ENCODE data around the gene CELF4. TPM values are rescaled to one million over a fixed set of nuclear protein-coding genes. Genes with fewer than 3 reads are reported as not detected.

The CELF4 gene
- total and polyA plus RNA-seq, 9 donors, result 0.18 to 2.0 (median 1.1) TPM

- peak overlapping the region; percentile 59 for H3K27ac ChIP-seq (ENCODE audit: low read length)
- H3K9me3 ChIP-seq (replicated peaks; ENCODE audit: control insufficient read depth, low read depth, low read length), result no peaks in the 10 kb centered on the region
- H3K4me1 ChIP-seq (ENCODE audit: control insufficient read depth, insufficient read depth, low read length), result peaks cover 20% of the 10 kb centered on the region
- DNase-seq, result peak; percentile 98
- WGBS (ENCODE audit: insufficient coverage), result 22% methylated on average over 5 of the region's 10 CpGs
- no peaks in the 10 kb centered on the region for H3K36me3 ChIP-seq (ENCODE audit: control insufficient read depth, insufficient read depth, low read length)
- no peak overlapping the region for H3K4me3 ChIP-seq (ENCODE audit: low read length)
- H3K27me3 ChIP-seq (ENCODE audit: control insufficient read depth, insufficient read depth, low read length), result no peaks in the 10 kb centered on the region
Observed at GRCh38 chr18:37299471-37300304, 265.9 kb downstream of the CELF4 start.

- 81% methylated on average over 5 of the region's 6 CpGs for WGBS (ENCODE audit: insufficient coverage)
- no peak overlapping the region for H3K4me3 ChIP-seq (ENCODE audit: low read length)
- H3K27me3 ChIP-seq (ENCODE audit: control insufficient read depth, insufficient read depth, low read length), result no peaks in the 10 kb centered on the region
- no peak for DNase-seq
- H3K36me3 ChIP-seq (ENCODE audit: control insufficient read depth, insufficient read depth, low read length), result no peaks in the 10 kb centered on the region
- H3K4me1 ChIP-seq (ENCODE audit: control insufficient read depth, insufficient read depth, low read length), result peaks cover 20% of the 10 kb centered on the region
- H3K27ac ChIP-seq (ENCODE audit: low read length), result no peak overlapping the region
- H3K9me3 ChIP-seq (replicated peaks; ENCODE audit: control insufficient read depth, low read depth, low read length), result no peaks in the 10 kb centered on the region
Observed at GRCh38 chr18:37298816-37299215, 266.8 kb downstream of the CELF4 start.

GRCh38 chr18:37297106-37297505, 268.5 kb downstream of the CELF4 start:
- Histone ChIP-seq H3K27ac (ENCODE audit: low read length) (no peak overlapping the region), H3K4me3 (ENCODE audit: low read length) (no peak overlapping the region), H3K9me3 (replicated peaks; ENCODE audit: control insufficient read depth, low read depth, low read length) (no peaks in the 10 kb centered on the region), H3K4me1 (ENCODE audit: control insufficient read depth, insufficient read depth, low read length) (peaks cover 13% of the 10 kb centered on the region), H3K27me3 (ENCODE audit: control insufficient read depth, insufficient read depth, low read length) (no peaks in the 10 kb centered on the region), H3K36me3 (ENCODE audit: control insufficient read depth, insufficient read depth, low read length) (no peaks in the 10 kb centered on the region)
- no peak for DNase-seq
- WGBS (ENCODE audit: insufficient coverage), result 89% methylated on average over 3 of the region's 6 CpGs

- no peaks in the 10 kb centered on the region for H3K27me3 ChIP-seq (ENCODE audit: control insufficient read depth, insufficient read depth, low read length)
- no peaks in the 10 kb centered on the region for H3K36me3 ChIP-seq (ENCODE audit: control insufficient read depth, insufficient read depth, low read length)
- no peak for DNase-seq
- no peak overlapping the region for H3K27ac ChIP-seq (ENCODE audit: low read length)
- H3K4me3 ChIP-seq (ENCODE audit: low read length), result no peak overlapping the region
- WGBS (ENCODE audit: insufficient coverage), result 7% methylated on average over 2 of the region's 4 CpGs
- H3K4me1 ChIP-seq (ENCODE audit: control insufficient read depth, insufficient read depth, low read length), result peaks cover 12% of the 10 kb centered on the region
- H3K9me3 ChIP-seq (replicated peaks; ENCODE audit: control insufficient read depth, low read depth, low read length), result no peaks in the 10 kb centered on the region
Observed at GRCh38 chr18:37294951-37295350, 270.6 kb downstream of the CELF4 start.

GRCh38 chr18:37293359-37293758, 272.2 kb downstream of the CELF4 start:
- H3K4me1 ChIP-seq (ENCODE audit: control insufficient read depth, insufficient read depth, low read length), result no peaks in the 10 kb centered on the region
- no peaks in the 10 kb centered on the region for H3K27me3 ChIP-seq (ENCODE audit: control insufficient read depth, insufficient read depth, low read length)
- H3K36me3 ChIP-seq (ENCODE audit: control insufficient read depth, insufficient read depth, low read length), result no peaks in the 10 kb centered on the region
- no peaks in the 10 kb centered on the region for H3K9me3 ChIP-seq (replicated peaks; ENCODE audit: control insufficient read depth, low read depth, low read length)
- no peak overlapping the region for H3K4me3 ChIP-seq (ENCODE audit: low read length)
- no peak overlapping the region for H3K27ac ChIP-seq (ENCODE audit: low read length)
- DNase-seq, result no peak
- 80% methylated on average over 1 of the region's 3 CpGs for WGBS (ENCODE audit: insufficient coverage)

- 88% methylated on average over 3 of the region's 6 CpGs for WGBS (ENCODE audit: insufficient coverage)
- no peaks in the 10 kb centered on the region for H3K9me3 ChIP-seq (replicated peaks; ENCODE audit: control insufficient read depth, low read depth, low read length)
- peak; percentile 11 for DNase-seq
- no peaks in the 10 kb centered on the region for H3K27me3 ChIP-seq (ENCODE audit: control insufficient read depth, insufficient read depth, low read length)
- H3K27ac ChIP-seq (ENCODE audit: low read length), result no peak overlapping the region
- no peaks in the 10 kb centered on the region for H3K36me3 ChIP-seq (ENCODE audit: control insufficient read depth, insufficient read depth, low read length)
- no peaks in the 10 kb centered on the region for H3K4me1 ChIP-seq (ENCODE audit: control insufficient read depth, insufficient read depth, low read length)
- H3K4me3 ChIP-seq (ENCODE audit: low read length), result no peak overlapping the region
Observed at GRCh38 chr18:37289423-37289822, 276.2 kb downstream of the CELF4 start.

GRCh38 chr18:37287601-37288000, 278.0 kb downstream of the CELF4 start:
- WGBS (ENCODE audit: insufficient coverage), result no CpG with 5 or more reads among the region's 1 CpG
- peaks cover 2% of the 10 kb centered on the region for H3K27me3 ChIP-seq (ENCODE audit: control insufficient read depth, insufficient read depth, low read length)
- no peak for DNase-seq
- no peaks in the 10 kb centered on the region for H3K9me3 ChIP-seq (replicated peaks; ENCODE audit: control insufficient read depth, low read depth, low read length)
- no peaks in the 10 kb centered on the region for H3K36me3 ChIP-seq (ENCODE audit: control insufficient read depth, insufficient read depth, low read length)
- H3K4me3 ChIP-seq (ENCODE audit: low read length), result no peak overlapping the region
- H3K4me1 ChIP-seq (ENCODE audit: control insufficient read depth, insufficient read depth, low read length), result no peaks in the 10 kb centered on the region
- no peak overlapping the region for H3K27ac ChIP-seq (ENCODE audit: low read length)

GRCh38 chr18:37286801-37287200, 278.8 kb downstream of the CELF4 start:
- 79% methylated on average over 9 of the region's 9 CpGs for WGBS (ENCODE audit: insufficient coverage)
- DNase-seq, result no peak
- H3K9me3 ChIP-seq (replicated peaks; ENCODE audit: control insufficient read depth, low read depth, low read length), result no peaks in the 10 kb centered on the region
- no peaks in the 10 kb centered on the region for H3K36me3 ChIP-seq (ENCODE audit: control insufficient read depth, insufficient read depth, low read length)
- H3K4me1 ChIP-seq (ENCODE audit: control insufficient read depth, insufficient read depth, low read length), result no peaks in the 10 kb centered on the region
- H3K27ac ChIP-seq (ENCODE audit: low read length), result no peak overlapping the region
- H3K27me3 ChIP-seq (ENCODE audit: control insufficient read depth, insufficient read depth, low read length), result peaks cover 2% of the 10 kb centered on the region
- no peak overlapping the region for H3K4me3 ChIP-seq (ENCODE audit: low read length)

GRCh38 chr18:37285825-37286224, 279.8 kb downstream of the CELF4 start:
- WGBS (ENCODE audit: insufficient coverage), result 35% methylated on average over 4 of the region's 12 CpGs
- Histone ChIP-seq H3K4me3 (ENCODE audit: low read length) (no peak overlapping the region), H3K4me1 (ENCODE audit: control insufficient read depth, insufficient read depth, low read length) (no peaks in the 10 kb centered on the region), H3K9me3 (replicated peaks; ENCODE audit: control insufficient read depth, low read depth, low read length) (no peaks in the 10 kb centered on the region), H3K27ac (ENCODE audit: low read length) (no peak overlapping the region), H3K27me3 (ENCODE audit: control insufficient read depth, insufficient read depth, low read length) (peaks cover 2% of the 10 kb centered on the region), H3K36me3 (ENCODE audit: control insufficient read depth, insufficient read depth, low read length) (no peaks in the 10 kb centered on the region)
- no peak for DNase-seq

- H3K27ac ChIP-seq (ENCODE audit: low read length), result no peak overlapping the region
- H3K4me3 ChIP-seq (ENCODE audit: low read length), result no peak overlapping the region
- 88% methylated on average over 7 of the region's 7 CpGs for WGBS (ENCODE audit: insufficient coverage)
- DNase-seq, result no peak
- H3K4me1 ChIP-seq (ENCODE audit: control insufficient read depth, insufficient read depth, low read length), result no peaks in the 10 kb centered on the region
- H3K27me3 ChIP-seq (ENCODE audit: control insufficient read depth, insufficient read depth, low read length), result peaks cover 2% of the 10 kb centered on the region
- H3K9me3 ChIP-seq (replicated peaks; ENCODE audit: control insufficient read depth, low read depth, low read length), result no peaks in the 10 kb centered on the region
- no peaks in the 10 kb centered on the region for H3K36me3 ChIP-seq (ENCODE audit: control insufficient read depth, insufficient read depth, low read length)
Observed at GRCh38 chr18:37284260-37284659, 281.3 kb downstream of the CELF4 start.

All from muscle of leg (tissue), 11 donors.